Measurements from ENCODE around the gene ITGA6.

The ITGA6 gene

GRCh38 chr2:172438741-172439508 lies 11.5 kb downstream of the ITGA6 start:
- DNase-seq (ENCODE audit: low read depth, low spot score) = no peak
- peak overlapping the region; percentile 95 for H3K27ac ChIP-seq

GRCh38 chr2:172439509-172439860 lies 12.1 kb downstream of the ITGA6 start:
- DNase-seq (ENCODE audit: low read depth, low spot score) = no peak
- peak overlapping the region; percentile 95 for H3K27ac ChIP-seq

GRCh38 chr2:172439911-172440310 lies 12.5 kb downstream of the ITGA6 start:
- no peak for DNase-seq (ENCODE audit: low read depth, low spot score)
- H3K27ac ChIP-seq = peak overlapping the region; percentile 95

GRCh38 chr2:172440795-172441194 lies 13.4 kb downstream of the ITGA6 start:
- peak overlapping the region; percentile 95 for H3K27ac ChIP-seq
- DNase-seq (ENCODE audit: low read depth, low spot score) = no peak

GRCh38 chr2:172442072-172442895 lies 14.9 kb downstream of the ITGA6 start:
- peak; percentile 99 for DNase-seq (ENCODE audit: low read depth, low spot score)
- H3K27ac ChIP-seq = peak overlapping the region; percentile 95

- no peak for DNase-seq (ENCODE audit: low read depth, low spot score)
- H3K27ac ChIP-seq = peak overlapping the region; percentile 95
Observed at GRCh38 chr2:172445851-172446250, 18.5 kb downstream of the ITGA6 start.

- peak overlapping the region; percentile 95 for H3K27ac ChIP-seq
- no peak for DNase-seq (ENCODE audit: low read depth, low spot score)
Observed at GRCh38 chr2:172446474-172447063, 19.2 kb downstream of the ITGA6 start.

GRCh38 chr2:172447811-172448493 lies 20.6 kb downstream of the ITGA6 start:
- DNase-seq (ENCODE audit: low read depth, low spot score) = no peak
- peak overlapping the region; percentile 95 for H3K27ac ChIP-seq

GRCh38 chr2:172448544-172449267 lies 21.3 kb downstream of the ITGA6 start:
- peak overlapping the region; percentile 95 for H3K27ac ChIP-seq
- DNase-seq (ENCODE audit: low read depth, low spot score) = no peak

GRCh38 chr2:172449911-172450550 lies 22.6 kb downstream of the ITGA6 start:
- H3K27ac ChIP-seq = peak overlapping the region; percentile 95
- DNase-seq (ENCODE audit: low read depth, low spot score) = no peak

GRCh38 chr2:172451923-172452322 lies 24.5 kb downstream of the ITGA6 start:
- no peak for DNase-seq (ENCODE audit: low read depth, low spot score)
- no peak overlapping the region for H3K27ac ChIP-seq

- no peak for DNase-seq (ENCODE audit: low read depth, low spot score)
Observed at GRCh38 chr2:172452845-172453244, 25.5 kb downstream of the ITGA6 start.

GRCh38 chr2:172454404-172455120 lies 27.2 kb downstream of the ITGA6 start:
- no peak for DNase-seq (ENCODE audit: low read depth, low spot score)
- H3K27ac ChIP-seq = peak overlapping the region; percentile 87

More at GRCh38 chr2:172452845-172453244, 25.5 kb downstream of the ITGA6 start:
- H3K27ac ChIP-seq = peak overlapping the region; percentile 87

- H3K27ac ChIP-seq = peak overlapping the region; percentile 87
- no peak for DNase-seq (ENCODE audit: low read depth, low spot score)
Observed at GRCh38 chr2:172455121-172455515, 27.7 kb downstream of the ITGA6 start.

- H3K27ac ChIP-seq = peak overlapping the region; percentile 87
- no peak for DNase-seq (ENCODE audit: low read depth, low spot score)
Observed at GRCh38 chr2:172456002-172456401, 28.6 kb downstream of the ITGA6 start.

GRCh38 chr2:172457536-172457935 lies 30.1 kb downstream of the ITGA6 start:
- peak overlapping the region; percentile 87 for H3K27ac ChIP-seq
- DNase-seq (ENCODE audit: low read depth, low spot score) = no peak

GRCh38 chr2:172458561-172459124 lies 31.3 kb downstream of the ITGA6 start:
- DNase-seq (ENCODE audit: low read depth, low spot score) = no peak
- H3K27ac ChIP-seq = peak overlapping the region; percentile 87

GRCh38 chr2:172460780-172461201 lies 33.4 kb downstream of the ITGA6 start:
- DNase-seq (ENCODE audit: low read depth, low spot score) = no peak
- peak overlapping the region; percentile 87 for H3K27ac ChIP-seq
